ENCODE measurements around the gene ARL6IP5. TPM values are rescaled to one million over a fixed set of nuclear protein-coding genes. Genes with fewer than 3 reads are reported as not detected.

ARL6IP5 gene
- total and polyA plus RNA-seq, 4 donors, result 25.1 to 46.0 (median 33.8) TPM

Small RNAs within 50 kb of the gene (small RNA-seq; reads per million reads assigned to genes)
- gene MIR3136, result 0.11 reads per million

Other genes starting within 250 kb of the ARL6IP5 start
- under 1 TPM in 1 of 2 donors, not detected in 1; 0.70 TPM for gene TAFA4, start 152.4 kb upstream of the ARL6IP5 start, total RNA-seq
- under 1 TPM in 1 of 2 donors, not detected in 1; 0.02 TPM for gene TAFA4, start 152.4 kb upstream of the ARL6IP5 start, polyA plus RNA-seq
- 1 to 10 TPM; 7.4 to 7.5 TPM for gene EOGT, start 71.3 kb upstream of the ARL6IP5 start, total RNA-seq
- gene EOGT, start 71.3 kb upstream of the ARL6IP5 start, polyA plus RNA-seq, result 1 to 10 TPM; 2.6 to 2.8 TPM
- gene TMF1, start 32.6 kb upstream of the ARL6IP5 start, total RNA-seq, result 10 to 100 TPM; 11.3 to 19.4 TPM
- 1 to 10 TPM; 5.5 to 5.9 TPM for gene TMF1, start 32.6 kb upstream of the ARL6IP5 start, polyA plus RNA-seq
- 10 to 100 TPM; 32.3 to 34.4 TPM for gene UBA3, start 4.6 kb upstream of the ARL6IP5 start, total RNA-seq
- 10 to 100 TPM; 13.1 to 20.5 TPM for gene UBA3, start 4.6 kb upstream of the ARL6IP5 start, polyA plus RNA-seq
- gene LMOD3, start 37.7 kb downstream of the ARL6IP5 start, total RNA-seq, result not detected
- under 1 TPM; 0.02 to 0.04 TPM for gene LMOD3, start 37.7 kb downstream of the ARL6IP5 start, polyA plus RNA-seq